ENCODE data around the gene OR10G6. TPM values are rescaled to one million over a fixed set of nuclear protein-coding genes. Genes with fewer than 3 reads are reported as not detected.

The OR10G6 gene, protein sequence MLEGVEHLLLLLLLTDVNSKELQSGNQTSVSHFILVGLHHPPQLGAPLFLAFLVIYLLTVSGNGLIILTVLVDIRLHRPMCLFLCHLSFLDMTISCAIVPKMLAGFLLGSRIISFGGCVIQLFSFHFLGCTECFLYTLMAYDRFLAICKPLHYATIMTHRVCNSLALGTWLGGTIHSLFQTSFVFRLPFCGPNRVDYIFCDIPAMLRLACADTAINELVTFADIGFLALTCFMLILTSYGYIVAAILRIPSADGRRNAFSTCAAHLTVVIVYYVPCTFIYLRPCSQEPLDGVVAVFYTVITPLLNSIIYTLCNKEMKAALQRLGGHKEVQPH
- total RNA-seq, result not detected in 2 replicates
- long read RNA-seq, result 0 reads

DNA sequence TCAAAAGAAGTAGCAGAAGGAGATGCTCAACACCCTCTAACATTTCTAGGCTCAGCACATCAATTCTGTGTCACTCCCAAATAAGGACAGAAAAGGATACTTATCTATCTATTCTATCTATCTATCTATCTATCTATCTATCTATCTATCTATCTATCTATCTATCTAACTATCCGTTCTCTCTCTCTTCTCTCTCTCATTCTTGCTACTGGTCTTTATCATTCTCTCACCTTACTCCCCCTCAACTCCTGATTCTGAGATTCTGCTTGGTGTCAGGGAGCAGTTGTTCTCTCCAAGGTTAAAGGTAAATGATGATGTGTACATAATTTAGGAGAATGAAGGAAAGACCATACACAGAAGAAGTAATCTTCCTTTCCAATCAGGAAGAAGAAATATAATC lies at the start of gene OR10G6:
TSS of gene OR10G6 (minus strand) at position 43 of the 400 bp plus-strand sequence. CDS start at position 43, 0 bp downstream.
- Mint-ChIP-seq H3K4me3 (ENCODE audit: unreplicated experiment) (no peak within 1 kb of the TSS), H3K4me1 (ENCODE audit: unreplicated experiment) (no peaks in the 10 kb centered on the region), H3K36me3 (ENCODE audit: unreplicated experiment) (no peaks in the 10 kb centered on the region), H3K9me3 (ENCODE audit: unreplicated experiment) (no peaks in the 10 kb centered on the region), H3K27ac (ENCODE audit: unreplicated experiment) (no peak within 1 kb of the TSS), H3K27me3 (ENCODE audit: unreplicated experiment) (no peaks in the 10 kb centered on the region)
- TF ChIP-seq, protein P1, sequence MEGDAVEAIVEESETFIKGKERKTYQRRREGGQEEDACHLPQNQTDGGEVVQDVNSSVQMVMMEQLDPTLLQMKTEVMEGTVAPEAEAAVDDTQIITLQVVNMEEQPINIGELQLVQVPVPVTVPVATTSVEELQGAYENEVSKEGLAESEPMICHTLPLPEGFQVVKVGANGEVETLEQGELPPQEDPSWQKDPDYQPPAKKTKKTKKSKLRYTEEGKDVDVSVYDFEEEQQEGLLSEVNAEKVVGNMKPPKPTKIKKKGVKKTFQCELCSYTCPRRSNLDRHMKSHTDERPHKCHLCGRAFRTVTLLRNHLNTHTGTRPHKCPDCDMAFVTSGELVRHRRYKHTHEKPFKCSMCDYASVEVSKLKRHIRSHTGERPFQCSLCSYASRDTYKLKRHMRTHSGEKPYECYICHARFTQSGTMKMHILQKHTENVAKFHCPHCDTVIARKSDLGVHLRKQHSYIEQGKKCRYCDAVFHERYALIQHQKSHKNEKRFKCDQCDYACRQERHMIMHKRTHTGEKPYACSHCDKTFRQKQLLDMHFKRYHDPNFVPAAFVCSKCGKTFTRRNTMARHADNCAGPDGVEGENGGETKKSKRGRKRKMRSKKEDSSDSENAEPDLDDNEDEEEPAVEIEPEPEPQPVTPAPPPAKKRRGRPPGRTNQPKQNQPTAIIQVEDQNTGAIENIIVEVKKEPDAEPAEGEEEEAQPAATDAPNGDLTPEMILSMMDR (IDR thresholded peaks at IDR 0.05), result no peak
- DNase-seq (ENCODE audit: extremely low spot score, unreplicated experiment), result no peak

DNA sequence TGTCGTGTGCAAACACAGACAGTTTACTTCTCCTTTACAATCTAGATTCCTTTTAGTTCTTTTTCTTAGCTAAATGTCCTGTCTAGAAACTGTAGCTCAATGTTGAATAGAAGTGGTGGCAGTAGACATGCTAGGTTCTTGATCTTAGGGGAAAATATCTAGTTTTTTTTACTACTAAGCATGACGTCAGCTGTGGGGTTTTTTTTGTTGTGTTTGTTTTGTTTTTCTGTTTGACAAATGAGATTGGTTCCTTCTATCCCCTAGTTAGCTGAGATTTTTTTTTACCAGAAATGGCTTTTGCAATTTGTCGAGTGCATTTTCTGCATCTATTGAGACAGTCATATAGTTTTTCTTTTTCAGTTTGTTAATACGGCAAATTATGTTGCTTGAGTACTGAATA lies 48.5 kb upstream of the OR10G6 start:
- Mint-ChIP-seq H3K4me1 (ENCODE audit: unreplicated experiment) (no peaks in the 10 kb centered on the region), H3K27ac (ENCODE audit: unreplicated experiment) (no peak overlapping the region), H3K9me3 (ENCODE audit: unreplicated experiment) (no peaks in the 10 kb centered on the region), H3K36me3 (ENCODE audit: unreplicated experiment) (no peaks in the 10 kb centered on the region), H3K27me3 (ENCODE audit: unreplicated experiment) (peaks cover 6% of the 10 kb centered on the region), H3K4me3 (ENCODE audit: unreplicated experiment) (no peak overlapping the region)
- TF ChIP-seq, protein P1 (IDR thresholded peaks at IDR 0.05), result no peak
- no peak for DNase-seq (ENCODE audit: extremely low spot score, unreplicated experiment)

DNA sequence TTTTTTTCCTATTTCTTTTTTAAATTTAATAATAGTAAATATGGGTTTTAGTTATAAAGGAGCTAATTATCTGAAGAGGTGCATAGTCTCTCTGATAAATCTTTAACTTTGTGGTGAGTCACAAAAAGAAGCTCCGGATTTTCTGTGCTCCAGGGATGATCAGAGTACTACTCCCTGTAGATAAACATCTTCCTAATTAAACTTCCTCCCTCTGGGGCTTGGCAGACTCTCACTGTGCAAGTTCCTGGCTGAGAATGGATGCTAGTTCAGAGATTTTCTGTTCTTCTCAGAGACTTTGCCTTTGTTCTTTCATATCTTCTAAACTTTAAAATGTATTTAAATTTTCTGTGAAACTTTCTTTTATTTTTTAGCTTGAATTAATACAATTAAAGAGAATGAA lies 46.3 kb upstream of the OR10G6 start, which contains the start of gene OR10G7:
TSS of gene OR10G7 (minus strand) at position 72 of the 400 bp plus-strand sequence. CDS start 2,324 bp downstream, outside the sequence.
- DNase-seq (ENCODE audit: extremely low spot score, unreplicated experiment), result no peak
- no peaks in the 10 kb centered on the region for H3K36me3 Mint-ChIP-seq (ENCODE audit: unreplicated experiment)
- no peak within 1 kb of the TSS for H3K27ac Mint-ChIP-seq (ENCODE audit: unreplicated experiment)
- H3K9me3 Mint-ChIP-seq (ENCODE audit: unreplicated experiment), result no peaks in the 10 kb centered on the region
- peaks cover 3% of the 10 kb centered on the region for H3K27me3 Mint-ChIP-seq (ENCODE audit: unreplicated experiment)
- TF ChIP-seq, protein P1 (IDR thresholded peaks at IDR 0.05), result no peak
- H3K4me1 Mint-ChIP-seq (ENCODE audit: unreplicated experiment), result no peaks in the 10 kb centered on the region
- H3K4me3 Mint-ChIP-seq (ENCODE audit: unreplicated experiment), result no peak within 1 kb of the TSS

DNA sequence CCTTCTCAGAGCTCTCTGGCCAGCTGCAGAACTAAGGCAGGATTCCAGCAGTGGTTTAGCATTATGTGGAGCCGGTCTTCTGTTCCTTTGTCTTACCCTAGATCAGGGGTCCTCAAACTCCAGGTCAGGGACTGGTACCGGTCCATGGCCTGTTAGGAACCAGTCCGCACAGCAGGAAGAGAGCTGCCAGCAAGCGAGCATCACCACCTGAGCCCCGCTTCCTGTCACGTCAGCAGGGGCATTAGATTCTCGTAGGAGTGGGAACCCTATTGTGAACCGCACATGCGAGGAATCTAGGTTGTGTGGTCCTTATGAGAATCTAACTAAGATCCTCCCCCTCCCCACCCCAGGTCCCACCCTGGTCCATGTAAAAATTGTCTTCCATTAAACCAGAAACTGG lies 44.6 kb upstream of the OR10G6 start:
- TF ChIP-seq, protein P1 (IDR thresholded peaks at IDR 0.05), result no peak
- Mint-ChIP-seq H3K36me3 (ENCODE audit: unreplicated experiment) (no peaks in the 10 kb centered on the region), H3K4me3 (ENCODE audit: unreplicated experiment) (no peak overlapping the region), H3K27ac (ENCODE audit: unreplicated experiment) (no peak overlapping the region), H3K9me3 (ENCODE audit: unreplicated experiment) (no peaks in the 10 kb centered on the region), H3K4me1 (ENCODE audit: unreplicated experiment) (no peaks in the 10 kb centered on the region), H3K27me3 (ENCODE audit: unreplicated experiment) (peaks cover 10% of the 10 kb centered on the region)
- no peak for DNase-seq (ENCODE audit: extremely low spot score, unreplicated experiment)

DNA sequence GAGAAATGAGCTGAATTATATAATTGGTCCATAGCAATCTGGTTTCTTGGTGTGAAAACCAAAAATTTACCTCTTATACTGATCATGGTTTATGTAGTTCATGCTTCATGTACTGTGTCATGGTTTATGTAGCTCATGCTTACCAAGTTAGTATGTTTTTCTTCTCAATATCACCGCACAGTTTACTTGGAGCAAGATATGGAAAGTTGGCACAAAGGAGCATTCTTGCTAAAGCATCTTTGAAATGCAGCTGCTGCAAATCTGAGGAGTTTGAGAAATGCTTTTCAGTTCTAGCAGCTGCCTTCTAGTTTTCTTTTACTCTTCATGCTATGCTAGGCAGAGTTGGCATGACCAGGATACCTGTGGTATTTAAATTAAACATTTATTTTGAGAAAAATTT lies 41.7 kb upstream of the OR10G6 start:
- H3K4me1 Mint-ChIP-seq (ENCODE audit: unreplicated experiment), result no peaks in the 10 kb centered on the region
- no peak for DNase-seq (ENCODE audit: extremely low spot score, unreplicated experiment)
- H3K27me3 Mint-ChIP-seq (ENCODE audit: unreplicated experiment), result peaks cover 10% of the 10 kb centered on the region
- H3K4me3 Mint-ChIP-seq (ENCODE audit: unreplicated experiment), result no peak overlapping the region
- H3K9me3 Mint-ChIP-seq (ENCODE audit: unreplicated experiment), result no peaks in the 10 kb centered on the region
- TF ChIP-seq, protein P1 (IDR thresholded peaks at IDR 0.05), result no peak
- no peak overlapping the region for H3K27ac Mint-ChIP-seq (ENCODE audit: unreplicated experiment)
- no peaks in the 10 kb centered on the region for H3K36me3 Mint-ChIP-seq (ENCODE audit: unreplicated experiment)
